Activated naive CD4-positive, alpha-beta T cell treated with anti-CD3 and anti-CD28 coated beads, Interleukin-2, amount 10 ng/mL, durations not matched to agents 7 days and 5 days (primary cell): ENCODE results near the gene ZNF778.
"Not testable (repeated sequence)": the region's sequence is repeated elsewhere in the genome, so short reads cannot be mapped to it uniquely, and the experiment has no call there.

ENCODE experiments used
- CTCF ChIA-PET: fragments of 350-600 bp; sonication (Branson Sonifier 250); formaldehyde crosslinking; loops from one replicate; lab custom pipeline; 2021; ENCODE audit warnings: antibody characterized with exemption; lab: Charles Lee
- DNase-seq: peaks from one replicate; pipeline ENCODE4 v3.0.0-alpha.2; 2020
- H3K27ac Mint-ChIP-seq: one replicate; pipeline ENCODE4 v1.8.0; 2021; ENCODE audit warnings: mild to moderate bottlenecking, moderate library complexity, mixed read lengths
- H3K27me3 Mint-ChIP-seq: one replicate; pipeline ENCODE4 v1.8.0; 2021; ENCODE audit warnings: mild to moderate bottlenecking, mixed read lengths
- H3K36me3 Mint-ChIP-seq: one replicate; pipeline ENCODE4 v1.8.0; 2021; ENCODE audit warnings: mixed read lengths
- H3K4me1 Mint-ChIP-seq: one replicate; pipeline ENCODE4 v1.8.0; 2021; ENCODE audit warnings: mixed read lengths
- H3K4me3 Mint-ChIP-seq: one replicate; pipeline ENCODE4 v1.8.0; 2021; ENCODE audit warnings: mild to moderate bottlenecking, moderate library complexity, mixed read lengths
- H3K9me3 Mint-ChIP-seq: one replicate; pipeline ENCODE4 v1.8.0; 2021; ENCODE audit warnings: mixed read lengths

ZNF778 gene

DNA sequence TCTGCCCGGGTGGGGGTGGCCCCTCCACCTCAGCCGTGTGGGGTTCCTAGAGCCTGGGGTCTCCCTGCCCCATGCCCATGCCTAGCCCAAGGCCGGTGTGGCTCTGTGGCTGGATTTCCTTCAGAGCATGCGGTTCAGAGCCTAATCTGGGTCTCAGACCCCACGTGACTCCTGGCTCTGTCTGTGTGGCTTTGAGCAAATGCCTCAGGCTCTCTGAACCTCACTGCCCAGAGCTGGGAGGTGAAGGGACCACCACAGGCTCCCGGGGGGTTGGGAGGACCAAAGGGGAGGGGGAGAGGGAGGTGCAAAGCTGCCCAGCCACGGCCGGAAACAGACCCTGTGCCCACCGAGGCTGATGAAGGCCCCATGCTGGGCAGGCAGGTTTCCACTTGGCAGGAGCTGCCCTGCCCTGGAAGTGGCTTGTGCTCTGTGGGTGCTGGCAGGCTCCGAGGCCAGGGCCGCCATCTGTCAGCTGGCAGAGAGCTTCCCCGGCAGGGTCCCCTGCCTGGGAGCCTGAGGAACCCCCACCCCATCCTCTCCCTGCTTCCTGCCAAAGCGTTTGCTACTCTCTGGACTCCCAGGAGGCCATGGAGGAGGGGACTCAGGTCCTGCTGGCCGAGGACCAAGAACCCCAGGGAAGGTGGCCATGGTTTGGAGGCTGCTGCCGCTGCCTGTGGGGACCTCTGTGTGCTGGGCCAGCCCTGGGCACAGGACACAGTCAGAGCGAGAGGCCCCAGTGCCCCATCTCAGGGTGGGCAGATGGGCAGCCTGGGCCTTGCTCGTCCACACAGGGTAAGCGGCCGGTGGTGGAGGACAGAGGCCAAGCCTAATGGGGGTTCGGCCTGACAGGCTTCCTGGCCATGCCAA is 42.0 kb upstream of the ZNF778 start:
- CTCF ChIA-PET = no interaction called here
- Mint-ChIP-seq H3K36me3 (no peaks in the 10 kb centered on the region), H3K27me3 (peaks cover 37% of the 10 kb centered on the region), H3K9me3 (no peaks in the 10 kb centered on the region), H3K4me1 (peaks cover 5% of the 10 kb centered on the region), H3K4me3 (no peak overlapping the region), H3K27ac (no peak overlapping the region)
- DNase-seq = no peak

GRCh38 chr16:89176147-89176690 is 41.3 kb upstream of the ZNF778 start:
- Mint-ChIP-seq H3K4me3 (no peak overlapping the region), H3K9me3 (no peaks in the 10 kb centered on the region), H3K36me3 (no peaks in the 10 kb centered on the region), H3K4me1 (no peaks in the 10 kb centered on the region), H3K27me3 (peaks cover 30% of the 10 kb centered on the region), H3K27ac (no peak overlapping the region)
- CTCF ChIA-PET = no interaction called here
- no peak for DNase-seq

DNA sequence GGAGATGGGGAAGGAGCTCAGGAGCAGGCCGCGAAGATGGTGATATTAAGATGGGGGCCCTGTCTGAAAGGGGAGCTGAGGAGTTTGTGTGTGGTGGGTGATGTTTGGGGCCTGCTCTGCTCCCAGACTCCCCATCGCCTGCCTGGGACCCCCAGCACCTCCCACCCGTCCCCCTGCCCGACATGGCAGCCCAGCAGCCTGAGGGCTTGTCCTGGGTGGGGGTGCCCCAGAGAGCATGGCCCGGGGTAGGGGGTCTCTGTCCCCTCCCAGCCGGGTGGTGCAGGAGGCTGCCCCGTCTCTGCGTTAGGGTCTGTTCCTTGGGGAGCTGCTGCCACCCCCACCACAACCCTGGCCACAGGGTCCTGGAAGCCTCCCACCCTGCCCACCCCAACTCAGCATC is 40.8 kb upstream of the ZNF778 start:
- peaks cover 26% of the 10 kb centered on the region for H3K27me3 Mint-ChIP-seq
- no peak for DNase-seq
- H3K27ac Mint-ChIP-seq = no peak overlapping the region
- peaks cover 1% of the 10 kb centered on the region for H3K4me1 Mint-ChIP-seq
- CTCF ChIA-PET = no interaction called here
- H3K4me3 Mint-ChIP-seq = no peak overlapping the region
- H3K36me3 Mint-ChIP-seq = no peaks in the 10 kb centered on the region
- no peaks in the 10 kb centered on the region for H3K9me3 Mint-ChIP-seq

DNA sequence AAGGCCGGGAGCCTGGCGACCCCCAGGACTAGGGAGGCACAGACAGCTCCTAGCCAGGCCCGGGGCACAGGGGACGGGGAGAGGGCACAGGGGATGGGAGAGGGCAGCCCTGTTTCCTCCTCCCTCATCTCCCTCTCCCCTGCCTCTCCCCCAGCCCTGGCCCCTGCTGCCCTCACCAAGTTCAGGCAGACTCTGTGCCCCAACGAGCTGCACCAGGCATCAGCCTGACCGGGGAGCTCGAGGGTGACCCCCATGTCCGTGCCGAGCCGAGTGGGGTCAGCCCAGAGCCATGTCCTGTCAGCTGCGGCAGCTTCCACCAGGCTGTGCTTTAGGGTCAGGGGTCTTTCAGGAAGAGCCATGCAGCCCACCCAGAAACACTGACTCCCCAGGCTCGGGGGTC is 40.0 kb upstream of the ZNF778 start:
- CTCF ChIA-PET = no interaction called here
- DNase-seq = no peak
- H3K9me3 Mint-ChIP-seq = no peaks in the 10 kb centered on the region
- no peak overlapping the region for H3K27ac Mint-ChIP-seq
- no peaks in the 10 kb centered on the region for H3K36me3 Mint-ChIP-seq
- H3K4me3 Mint-ChIP-seq = no peak overlapping the region
- H3K4me1 Mint-ChIP-seq = peaks cover 5% of the 10 kb centered on the region
- H3K27me3 Mint-ChIP-seq = peaks cover 18% of the 10 kb centered on the region

GRCh38 chr16:89178453-89179147 is 38.9 kb upstream of the ZNF778 start:
- Mint-ChIP-seq H3K9me3 (no peaks in the 10 kb centered on the region), H3K4me3 (no peak overlapping the region), H3K27me3 (peaks cover 15% of the 10 kb centered on the region), H3K4me1 (peaks cover 12% of the 10 kb centered on the region), H3K36me3 (no peaks in the 10 kb centered on the region), H3K27ac (no peak overlapping the region)
- no peak for DNase-seq
- CTCF ChIA-PET = no interaction called here

DNA sequence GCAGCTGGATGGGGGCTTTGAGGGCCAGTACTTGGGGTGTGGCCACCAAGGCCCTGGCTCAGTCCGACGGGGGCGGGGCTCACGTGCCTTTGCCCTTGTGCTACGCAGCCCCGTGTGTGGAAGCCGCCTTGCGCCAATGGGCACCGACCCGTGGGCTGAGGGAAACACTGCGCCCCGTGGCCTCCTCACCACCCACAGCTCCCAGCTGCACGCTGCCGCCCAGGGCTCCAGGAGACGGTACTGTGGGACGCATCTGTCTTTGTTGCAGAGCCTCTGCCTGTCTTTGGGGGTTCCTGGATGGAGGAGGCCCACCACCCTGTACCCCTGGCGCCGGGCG is 38.4 kb upstream of the ZNF778 start:
- H3K9me3 Mint-ChIP-seq = no peaks in the 10 kb centered on the region
- peaks cover 12% of the 10 kb centered on the region for H3K4me1 Mint-ChIP-seq
- H3K27me3 Mint-ChIP-seq = peaks cover 14% of the 10 kb centered on the region
- H3K27ac Mint-ChIP-seq = no peak overlapping the region
- CTCF ChIA-PET = no interaction called here
- no peak for DNase-seq
- H3K4me3 Mint-ChIP-seq = no peak overlapping the region
- no peaks in the 10 kb centered on the region for H3K36me3 Mint-ChIP-seq

DNA sequence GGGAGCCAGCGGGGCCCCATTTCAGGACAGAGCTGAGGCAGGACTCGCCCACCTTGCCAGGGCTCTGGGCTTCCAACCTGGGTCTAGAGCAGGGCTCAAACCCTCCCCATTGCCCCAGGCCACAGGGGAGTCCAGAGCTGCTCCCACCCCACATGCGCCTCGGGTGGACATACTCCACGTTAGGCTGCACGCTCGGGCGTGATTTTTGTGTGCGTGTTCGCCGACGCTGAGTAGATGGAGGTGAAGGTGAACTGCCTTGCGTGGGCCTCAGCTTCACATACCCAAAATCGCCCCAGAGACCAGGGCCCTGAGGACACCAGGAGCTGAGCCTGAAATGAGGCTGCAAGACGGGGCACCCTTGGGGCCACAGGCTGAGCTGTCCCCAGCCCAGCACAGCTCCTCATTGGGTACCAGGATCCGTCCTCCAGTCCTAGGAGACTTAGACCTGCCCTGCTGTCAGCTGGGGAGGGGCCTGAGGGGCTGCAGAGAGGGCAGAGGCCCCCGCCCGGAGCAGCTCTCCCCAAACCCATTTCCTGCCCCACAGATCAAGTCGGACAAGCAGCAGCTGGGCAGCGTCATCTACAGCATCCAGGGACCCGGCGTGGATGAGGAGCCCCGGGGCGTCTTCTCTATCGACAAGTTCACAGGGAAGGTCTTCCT is 37.7 kb upstream of the ZNF778 start:
- Mint-ChIP-seq H3K27me3 (peaks cover 16% of the 10 kb centered on the region), H3K9me3 (no peaks in the 10 kb centered on the region), H3K27ac (no peak overlapping the region), H3K36me3 (no peaks in the 10 kb centered on the region), H3K4me1 (peaks cover 12% of the 10 kb centered on the region), H3K4me3 (no peak overlapping the region)
- CTCF ChIA-PET = no interaction called here
- no peak for DNase-seq

- Mint-ChIP-seq H3K36me3 (no peaks in the 10 kb centered on the region), H3K4me3 (no peak overlapping the region), H3K27me3 (peaks cover 28% of the 10 kb centered on the region), H3K27ac (peak overlapping the region; percentile 33), H3K9me3 (no peaks in the 10 kb centered on the region), H3K4me1 (peaks cover 12% of the 10 kb centered on the region)
- no peak for DNase-seq
- CTCF ChIA-PET = no interaction called here
Measured at GRCh38 chr16:89183463-89183862, 34.0 kb upstream of the ZNF778 start.

- no peaks in the 10 kb centered on the region for H3K9me3 Mint-ChIP-seq
- H3K27ac Mint-ChIP-seq = peak overlapping the region; percentile 60
- no peak overlapping the region for H3K4me3 Mint-ChIP-seq
- peaks cover 28% of the 10 kb centered on the region for H3K27me3 Mint-ChIP-seq
- CTCF ChIA-PET = no interaction called here
- DNase-seq = no peak
- no peaks in the 10 kb centered on the region for H3K36me3 Mint-ChIP-seq
- H3K4me1 Mint-ChIP-seq = peaks cover 12% of the 10 kb centered on the region
Measured at GRCh38 chr16:89183975-89184676, 33.4 kb upstream of the ZNF778 start.

DNA sequence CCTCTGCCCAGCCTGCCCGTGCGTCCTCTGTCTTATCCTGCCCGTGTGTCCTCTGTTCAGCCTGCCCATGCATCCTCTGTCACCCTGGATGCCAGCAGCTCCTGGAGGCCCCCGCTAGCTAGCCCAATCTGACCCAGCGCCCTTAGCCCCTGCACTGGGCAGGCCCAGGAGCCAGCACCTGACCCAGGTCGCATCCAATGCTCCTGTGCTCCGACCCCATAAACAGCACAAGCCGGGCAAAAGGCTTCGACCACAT is 32.9 kb upstream of the ZNF778 start:
- H3K4me1 Mint-ChIP-seq = peaks cover 12% of the 10 kb centered on the region
- DNase-seq = no peak
- peaks cover 28% of the 10 kb centered on the region for H3K27me3 Mint-ChIP-seq
- no peaks in the 10 kb centered on the region for H3K9me3 Mint-ChIP-seq
- H3K4me3 Mint-ChIP-seq = no peak overlapping the region
- H3K36me3 Mint-ChIP-seq = no peaks in the 10 kb centered on the region
- H3K27ac Mint-ChIP-seq = no peak overlapping the region
- CTCF ChIA-PET = no interaction called here

GRCh38 chr16:89184933-89185794 is 32.3 kb upstream of the ZNF778 start:
- DNase-seq = peak; percentile 62
- Mint-ChIP-seq H3K27me3 (peaks cover 28% of the 10 kb centered on the region), H3K4me3 (no peak overlapping the region), H3K4me1 (peaks cover 12% of the 10 kb centered on the region), H3K9me3 (no peaks in the 10 kb centered on the region), H3K36me3 (no peaks in the 10 kb centered on the region), H3K27ac (peak overlapping the region; percentile 33)
- CTCF ChIA-PET = no interaction called here

GRCh38 chr16:89185887-89186592 is 31.5 kb upstream of the ZNF778 start:
- H3K27ac Mint-ChIP-seq = peak overlapping the region; percentile 33
- CTCF ChIA-PET, H3K36me3 Mint-ChIP-seq, H3K4me3 Mint-ChIP-seq, DNase-seq, H3K9me3 Mint-ChIP-seq: not testable (repeated sequence)
- H3K4me1 Mint-ChIP-seq = peaks cover 14% of the 10 kb centered on the region
- peaks cover 33% of the 10 kb centered on the region for H3K27me3 Mint-ChIP-seq

DNA sequence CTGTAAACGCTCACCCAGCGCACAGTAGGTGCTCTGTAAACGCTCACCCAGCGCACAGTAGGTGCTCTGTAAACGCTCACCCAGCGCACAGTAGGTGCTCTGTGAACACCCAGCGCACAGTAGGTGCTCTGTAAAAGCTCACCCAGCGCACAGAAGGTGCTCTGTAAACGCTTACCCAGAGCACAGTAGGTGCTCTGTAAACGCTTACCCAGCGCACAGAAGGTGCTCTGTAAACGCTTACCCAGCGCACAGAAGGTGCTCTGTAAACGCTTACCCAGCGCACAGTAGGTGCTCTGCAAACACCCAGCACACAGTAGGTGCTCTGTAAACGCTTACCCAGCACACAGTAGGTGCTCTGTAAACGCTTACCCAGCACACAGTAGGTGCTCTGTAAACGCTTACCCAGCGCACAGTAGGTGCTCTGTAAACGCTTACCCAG is 30.9 kb upstream of the ZNF778 start:
- Mint-ChIP-seq H3K4me1 (peaks cover 14% of the 10 kb centered on the region), H3K27me3 (peaks cover 35% of the 10 kb centered on the region)
- H3K36me3 Mint-ChIP-seq, H3K4me3 Mint-ChIP-seq, H3K9me3 Mint-ChIP-seq, CTCF ChIA-PET, H3K27ac Mint-ChIP-seq, DNase-seq: not testable (repeated sequence)
